ENCODE measurements around the gene ITIH4.

Gene ITIH4

DNA sequence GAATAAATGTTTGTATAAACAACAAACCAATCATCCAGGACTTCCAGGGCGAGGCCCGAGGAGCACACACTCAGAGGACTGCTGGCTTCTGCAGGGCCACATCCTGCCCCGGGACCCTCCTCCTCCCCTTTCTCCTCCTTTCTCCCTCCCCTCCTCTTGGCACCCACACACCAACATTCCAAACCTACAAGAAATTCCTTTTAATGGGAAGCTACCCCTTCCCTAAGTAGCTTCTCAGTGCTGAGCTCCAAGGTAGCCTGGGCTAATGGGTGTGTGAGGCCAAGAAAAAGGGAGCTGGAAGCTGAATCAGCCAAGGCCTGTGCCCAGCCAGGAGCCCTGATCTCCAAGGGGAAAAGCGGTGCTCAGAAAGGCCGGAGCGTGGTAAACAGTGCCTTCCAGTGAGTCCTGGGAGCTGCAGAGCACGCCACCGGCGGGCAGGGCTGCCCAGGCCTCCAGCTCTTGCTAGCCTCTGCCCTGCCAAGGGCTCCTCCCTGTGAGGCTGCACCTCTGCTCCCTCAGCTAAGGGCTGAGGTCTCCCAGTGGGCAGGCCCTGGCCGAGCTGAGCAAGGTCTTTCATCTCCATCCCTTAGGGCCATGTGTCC is 32.0 kb downstream of the ITIH4 start:
- no peak for DNase-seq (ENCODE audit: low read depth)

DNA sequence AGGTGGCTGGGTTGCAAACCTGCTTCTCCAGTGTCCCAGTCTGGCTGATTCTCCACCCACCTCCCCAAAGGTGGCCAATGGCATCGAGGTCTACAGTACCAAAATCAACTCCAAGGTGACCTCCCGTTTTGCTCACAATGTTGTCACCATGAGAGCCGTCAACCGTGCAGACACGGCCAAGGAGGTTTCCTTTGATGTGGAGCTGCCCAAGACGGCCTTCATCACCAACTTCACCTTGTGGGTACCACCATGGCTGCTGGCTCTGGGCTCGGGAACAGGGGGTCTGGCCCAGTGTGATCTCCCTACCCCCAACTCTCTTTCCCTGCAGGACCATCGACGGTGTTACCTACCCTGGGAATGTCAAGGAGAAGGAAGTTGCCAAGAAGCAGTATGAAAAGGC is 34.1 kb downstream of the ITIH4 start:
- DNase-seq (ENCODE audit: low read depth), result no peak

DNA sequence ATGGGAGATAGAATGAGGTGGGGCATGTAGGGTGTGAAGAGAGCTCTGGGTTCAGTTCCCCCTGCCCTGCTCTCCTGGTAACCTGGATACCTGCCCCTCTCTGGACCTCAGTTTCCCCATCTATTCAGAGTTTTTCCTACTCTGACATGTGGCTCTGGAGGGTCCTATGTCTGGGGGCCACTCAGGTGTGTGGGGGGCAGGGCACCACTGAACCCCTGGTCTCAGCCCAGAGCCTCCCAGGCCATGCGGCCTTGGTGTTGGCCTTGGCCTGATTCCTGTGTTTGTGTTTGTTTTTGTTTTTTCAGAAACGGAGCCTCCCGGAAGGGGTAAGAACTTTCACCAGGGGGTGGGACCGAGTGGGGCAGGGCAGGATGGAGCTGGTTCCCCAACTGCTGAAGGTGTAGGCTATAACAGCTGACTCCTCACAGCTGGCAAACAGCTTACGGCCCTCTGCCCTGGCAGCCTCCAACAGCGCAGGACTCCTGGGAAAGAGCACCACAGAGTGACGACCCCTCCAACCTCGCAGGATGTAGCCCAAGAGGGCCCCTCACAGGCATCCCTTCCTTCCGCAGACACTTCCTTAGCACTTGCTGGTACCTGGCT is 35.1 kb downstream of the ITIH4 start:
- DNase-seq (ENCODE audit: low read depth), result no peak

DNA sequence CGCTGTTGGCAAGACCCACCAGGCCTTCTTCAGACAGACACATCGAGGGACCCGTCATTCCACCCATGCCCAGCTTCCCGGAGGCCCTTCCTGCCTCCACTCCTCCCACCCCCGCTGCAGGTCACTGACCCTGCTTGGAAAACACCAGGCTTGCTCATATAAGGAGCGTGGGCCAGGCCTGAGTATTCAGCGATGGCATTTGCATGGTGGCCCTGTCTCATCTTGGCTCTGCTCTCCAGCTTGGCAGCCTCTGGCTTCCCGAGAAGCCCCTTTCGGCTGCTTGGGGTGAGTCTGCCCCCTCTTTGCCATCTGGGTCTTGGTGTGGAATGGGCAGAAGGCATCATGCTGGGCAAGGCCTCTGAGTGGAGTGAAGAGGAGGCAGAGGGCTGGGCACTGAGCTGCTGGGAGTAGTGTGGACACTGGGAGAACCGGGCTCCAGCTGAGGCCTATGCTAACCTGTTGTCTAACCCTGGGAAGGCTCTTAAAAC is 35.8 kb downstream of the ITIH4 start, which contains the start of gene ITIH3:
Gene ITIH3, plus strand, starts transcription at position 185 of the 488 bp plus-strand sequence. Its CDS starts 8 bp downstream, at position 193.
- no peak for DNase-seq (ENCODE audit: low read depth)

DNA sequence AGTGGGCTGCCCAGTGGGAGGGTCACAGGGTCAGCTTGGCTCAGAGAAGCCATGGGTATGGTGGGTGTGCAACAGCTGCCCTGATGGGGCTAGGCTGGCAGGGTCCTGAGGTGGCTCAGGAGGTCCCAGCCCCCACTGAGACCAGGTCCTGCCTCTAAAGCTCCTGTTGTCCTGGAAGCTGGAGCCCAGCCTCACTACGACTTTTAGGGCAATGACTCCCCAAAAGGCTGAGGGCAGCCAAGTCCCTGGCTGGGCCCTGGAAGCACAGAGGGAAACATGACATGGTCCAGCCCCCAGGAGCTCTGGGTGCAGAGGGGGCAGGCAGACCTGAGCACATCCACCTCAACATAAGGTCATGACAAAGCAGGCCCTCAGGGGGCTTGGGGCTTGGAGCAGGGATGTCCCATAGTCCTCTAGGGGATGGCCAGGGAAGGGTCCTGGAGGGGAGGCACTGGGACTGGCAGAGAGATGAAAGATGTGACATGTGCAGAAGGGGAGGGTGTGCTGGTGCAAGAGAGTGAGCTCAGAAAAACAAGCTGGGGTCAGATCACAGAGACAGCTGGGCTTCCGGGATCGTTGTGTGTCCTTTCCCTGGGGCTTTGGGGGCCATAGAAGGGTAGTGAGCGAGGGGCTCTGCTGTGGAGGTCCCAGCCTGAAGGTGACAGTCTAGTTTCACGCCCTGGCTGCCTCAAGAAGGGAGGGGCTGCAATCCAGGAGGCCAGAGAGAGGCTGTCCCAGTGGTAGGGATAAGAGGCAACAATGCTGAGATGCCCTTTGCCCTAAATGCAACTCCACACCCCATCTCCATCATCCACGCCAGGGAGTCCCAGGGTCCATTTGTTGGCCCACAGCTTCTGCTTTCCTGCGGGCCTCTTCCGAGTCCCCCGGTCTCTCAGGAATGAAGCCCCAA is 36.5 kb downstream of the ITIH4 start:
- DNase-seq (ENCODE audit: low read depth), result no peak

DNA sequence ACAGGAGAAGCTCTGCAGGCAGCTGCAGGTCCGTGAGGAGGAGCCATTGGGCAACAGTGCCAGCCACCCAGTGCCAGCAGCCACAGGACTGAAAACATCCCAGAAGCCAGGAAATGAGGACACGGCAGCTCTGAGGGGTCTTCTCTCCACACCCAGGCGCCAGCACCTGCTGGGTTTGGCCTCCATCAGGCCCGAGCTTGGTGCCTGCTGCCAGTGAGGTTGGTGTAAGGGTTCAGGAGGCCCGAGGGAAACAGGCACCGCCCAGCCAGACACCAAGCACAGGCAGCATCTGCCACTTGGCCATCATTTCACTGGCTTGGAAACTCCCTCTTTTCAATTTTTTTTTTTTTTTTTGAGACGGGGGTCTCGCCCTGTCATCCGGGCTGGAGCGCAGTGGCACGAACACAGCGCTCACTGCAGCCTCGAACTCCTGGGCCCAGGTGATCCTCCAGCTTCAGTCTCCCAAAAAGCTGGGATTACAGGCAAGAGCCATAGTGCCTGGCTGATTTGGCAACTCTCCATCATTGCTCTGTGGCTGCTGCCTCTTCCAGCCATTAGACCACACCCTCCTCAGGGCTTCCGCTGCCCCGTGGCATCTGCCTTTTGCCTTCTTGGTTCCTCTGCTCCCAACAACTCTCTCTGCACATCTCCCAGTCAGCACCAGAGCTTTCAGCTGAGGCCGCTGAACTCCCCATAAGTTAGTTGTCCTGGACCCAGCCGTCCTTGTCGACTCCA is 37.3 kb downstream of the ITIH4 start:
- DNase-seq (ENCODE audit: low read depth), result no peak

DNA sequence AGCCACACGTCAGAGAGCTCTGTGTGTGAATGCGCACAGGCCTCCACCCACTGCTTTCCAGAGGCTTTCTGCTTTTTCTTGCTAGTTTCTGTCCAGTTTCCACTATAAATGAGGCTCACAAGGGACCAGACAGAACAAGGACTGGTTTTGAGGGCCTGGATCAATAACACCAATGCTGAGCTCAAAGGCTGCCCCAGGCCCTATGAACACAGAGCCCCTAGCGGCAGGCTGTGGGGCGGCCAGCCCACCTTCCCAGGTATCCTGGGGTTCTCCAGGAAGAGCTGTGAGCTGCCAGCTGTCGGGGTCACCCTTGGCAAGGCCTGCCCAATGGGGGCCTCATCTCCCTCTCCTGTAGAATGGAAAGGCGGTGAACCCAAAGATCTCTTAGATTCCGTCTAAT is 38.1 kb downstream of the ITIH4 start:
- DNase-seq (ENCODE audit: low read depth), result no peak

DNA sequence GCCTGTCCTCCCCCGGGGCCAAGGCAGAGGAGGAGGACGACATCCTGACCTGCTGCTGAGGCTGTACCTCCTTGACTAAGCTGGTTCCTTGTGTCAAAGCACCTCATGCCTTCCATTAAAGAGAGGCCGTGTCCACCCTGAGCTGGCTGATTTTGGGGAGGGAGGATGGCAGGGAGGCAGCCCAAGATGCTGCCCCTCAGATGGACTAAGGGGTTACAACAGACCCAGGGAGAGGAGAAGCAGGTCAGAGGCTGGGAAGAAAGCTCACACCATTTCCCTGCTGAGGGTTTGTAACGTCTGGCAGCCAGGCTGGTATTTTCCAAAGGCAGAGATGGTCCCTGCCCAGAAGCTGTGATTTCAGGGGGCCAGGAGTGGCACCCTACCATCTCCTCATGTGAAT is 38.5 kb downstream of the ITIH4 start:
- DNase-seq (ENCODE audit: low read depth), result no peak

DNA sequence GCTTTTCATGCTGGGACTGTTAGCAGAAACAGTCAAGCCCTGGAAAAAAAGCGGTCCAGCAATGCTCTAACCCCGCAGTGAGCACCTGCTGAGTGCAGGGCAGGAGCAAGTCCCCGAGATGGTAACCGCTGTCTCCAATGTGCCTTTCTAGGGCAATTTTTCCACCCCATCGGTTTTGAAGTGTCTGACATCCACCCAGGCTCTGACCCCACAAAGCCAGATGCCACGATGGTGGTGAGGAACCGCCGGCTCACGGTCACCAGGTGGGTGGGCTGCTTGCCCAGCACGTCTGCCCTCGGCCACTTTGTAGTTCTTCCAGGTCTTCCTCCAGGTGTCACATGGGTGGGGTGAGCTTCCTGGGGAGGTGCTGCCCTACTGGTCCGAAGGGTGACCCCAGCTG is 39.1 kb downstream of the ITIH4 start:
- DNase-seq (ENCODE audit: low read depth), result no peak

DNA sequence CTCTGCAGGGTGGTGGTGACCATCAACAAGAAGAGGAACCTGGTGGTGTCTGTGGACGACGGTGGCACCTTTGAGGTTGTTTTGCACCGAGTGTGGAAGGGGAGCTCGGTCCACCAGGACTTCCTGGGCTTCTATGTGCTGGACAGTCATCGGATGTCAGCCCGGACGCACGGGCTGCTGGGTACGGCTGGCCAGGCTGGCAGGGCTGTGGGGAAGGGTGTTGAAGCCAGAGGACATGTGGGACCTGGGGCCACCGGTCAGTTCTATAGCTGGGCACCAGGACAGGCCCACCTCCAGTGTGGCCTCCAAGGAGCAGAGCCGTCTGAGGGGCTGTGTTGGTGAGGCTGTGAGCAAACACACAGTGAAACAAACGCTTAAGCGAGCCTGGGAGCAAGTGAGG is 39.7 kb downstream of the ITIH4 start:
- no peak for DNase-seq (ENCODE audit: low read depth)

DNA sequence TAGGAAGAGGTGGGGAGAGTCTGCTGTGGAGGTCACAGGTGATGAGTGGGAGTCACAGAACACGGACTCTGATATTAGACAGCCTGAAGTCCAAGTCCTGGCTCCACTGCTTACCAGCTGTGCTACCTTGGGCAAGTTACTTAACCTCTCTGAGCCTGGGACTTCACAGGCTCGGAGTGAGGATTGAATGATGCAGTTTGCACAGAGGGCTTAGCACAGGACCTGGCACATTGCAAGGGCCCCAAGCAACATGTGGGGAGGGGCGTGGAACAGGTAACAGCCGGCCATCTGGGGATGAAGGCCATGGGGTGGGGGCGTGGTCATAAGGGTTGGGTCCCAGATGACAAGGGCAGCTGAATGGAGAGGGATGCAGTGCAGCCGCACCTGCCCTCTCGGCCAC is 40.1 kb downstream of the ITIH4 start:
- DNase-seq (ENCODE audit: low read depth), result no peak

DNA sequence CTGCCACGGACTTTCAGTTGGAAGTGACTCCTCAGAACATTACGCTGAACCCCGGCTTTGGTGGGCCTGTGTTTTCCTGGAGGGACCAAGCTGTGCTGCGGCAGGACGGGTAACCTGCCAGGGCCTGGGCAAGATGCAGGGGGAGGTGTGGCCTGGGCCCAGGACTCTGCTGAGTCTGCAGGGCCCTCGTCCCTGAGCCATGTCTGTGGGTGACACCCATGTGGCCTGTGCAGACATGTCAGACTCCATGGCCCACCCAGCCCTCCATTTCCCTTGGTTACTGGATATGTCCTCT is 40.8 kb downstream of the ITIH4 start:
- DNase-seq (ENCODE audit: low read depth), result no peak

DNA sequence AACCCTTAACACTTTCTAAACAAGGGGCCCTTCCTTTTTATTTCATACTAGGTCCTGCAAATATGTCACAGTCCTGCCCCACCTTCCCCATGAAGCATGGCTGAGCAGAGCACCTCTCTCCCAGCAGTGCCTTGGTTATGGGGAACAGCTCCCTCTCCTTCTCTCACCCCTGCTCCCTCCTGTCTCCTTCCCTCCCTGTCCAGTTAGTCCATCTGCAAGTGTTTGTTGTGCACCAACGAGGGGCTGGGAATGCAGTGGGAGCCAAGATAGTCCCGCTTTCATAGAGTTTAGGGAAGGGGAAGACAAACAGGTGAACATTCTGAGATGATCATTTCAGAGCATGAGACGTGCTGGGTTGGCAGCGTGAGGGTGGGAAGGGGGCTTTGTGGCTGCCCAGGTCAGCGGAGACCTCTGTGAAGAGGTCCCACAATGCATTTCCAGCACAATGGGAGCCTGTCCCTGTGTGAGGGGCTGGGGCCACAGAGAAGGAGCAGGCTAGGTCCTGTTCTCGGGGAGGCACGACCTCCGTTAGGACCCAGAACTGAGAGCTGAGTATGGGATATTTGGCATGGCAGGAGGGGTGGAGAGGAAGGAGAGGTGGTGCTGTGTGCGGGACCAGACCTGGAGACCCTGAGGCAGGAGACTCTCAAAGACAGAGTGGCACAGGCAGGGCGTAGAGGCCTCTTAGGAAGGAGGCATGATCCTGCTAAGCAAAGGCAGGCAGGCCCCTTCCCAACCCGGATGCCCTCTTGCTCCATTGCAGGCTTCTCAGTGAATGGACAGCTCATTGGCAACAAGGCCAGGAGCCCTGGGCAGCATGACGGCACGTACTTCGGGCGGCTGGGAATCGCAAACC is 41.4 kb downstream of the ITIH4 start:
- DNase-seq (ENCODE audit: low read depth), result no peak

DNA sequence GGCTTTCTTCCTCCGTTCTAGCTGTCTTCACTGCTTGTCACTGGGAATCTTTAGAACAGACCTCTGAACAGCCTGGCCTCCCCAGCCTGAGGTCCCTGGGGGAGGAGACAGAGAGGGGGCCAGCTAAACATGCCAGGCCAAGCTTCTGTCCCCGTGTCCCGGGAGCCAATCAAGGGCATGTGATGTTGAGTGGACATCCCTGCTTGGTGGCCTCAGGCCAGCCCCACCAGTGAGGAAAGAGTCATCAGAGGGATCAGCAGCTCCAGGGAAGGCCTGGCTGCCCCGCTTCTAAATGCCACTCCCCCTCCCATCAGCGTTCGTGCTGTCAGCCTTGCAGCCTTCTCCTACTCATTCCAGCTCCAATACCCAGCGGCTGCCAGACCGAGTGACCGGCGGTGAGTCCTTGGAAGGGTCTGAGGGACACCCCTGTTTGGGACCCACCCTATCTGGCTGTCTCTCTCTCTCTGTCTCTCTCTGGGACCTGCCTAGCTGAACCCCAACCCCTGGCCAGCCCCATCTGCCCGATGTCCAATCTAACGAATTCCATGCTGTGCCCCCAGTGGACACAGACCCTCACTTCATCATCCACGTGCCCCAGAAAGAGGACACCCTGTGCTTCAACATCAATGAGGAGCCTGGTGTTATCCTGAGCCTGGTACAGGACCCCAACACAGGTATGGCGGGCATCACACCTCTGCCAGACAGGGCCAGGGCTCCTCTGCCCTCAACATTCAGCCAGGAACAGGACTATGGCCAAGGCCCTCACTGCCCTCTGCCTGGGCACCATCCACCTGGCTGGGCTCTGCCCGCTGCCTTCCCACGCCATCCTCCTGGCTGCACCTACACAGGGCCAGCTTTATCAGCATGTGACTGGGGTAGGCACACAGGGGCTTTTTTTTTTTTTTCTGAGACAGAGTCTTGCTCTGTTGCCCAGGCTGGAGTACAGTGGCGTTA is 42.5 kb downstream of the ITIH4 start:
- no peak for DNase-seq (ENCODE audit: low read depth)

DNA sequence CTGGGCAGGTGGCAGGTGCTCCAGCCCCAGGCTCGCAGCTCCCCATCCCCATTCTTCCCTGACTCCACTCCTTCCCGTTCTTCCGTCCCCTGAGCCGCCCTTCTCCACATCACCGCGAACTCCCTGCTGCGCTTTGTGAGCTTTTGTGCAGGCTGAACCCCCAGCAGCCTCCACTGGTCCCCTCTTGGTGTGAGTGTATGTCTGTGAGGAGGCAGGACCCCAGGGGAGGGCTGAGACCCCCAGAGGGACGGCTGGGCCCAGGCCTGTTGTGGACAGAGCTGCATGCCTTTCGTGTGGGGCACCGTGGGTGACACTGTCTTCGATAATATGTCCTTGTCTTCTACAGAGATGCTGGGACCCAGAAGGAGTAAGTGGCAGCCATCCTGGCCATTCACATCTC is 43.2 kb downstream of the ITIH4 start:
- DNase-seq (ENCODE audit: low read depth), result no peak

DNA sequence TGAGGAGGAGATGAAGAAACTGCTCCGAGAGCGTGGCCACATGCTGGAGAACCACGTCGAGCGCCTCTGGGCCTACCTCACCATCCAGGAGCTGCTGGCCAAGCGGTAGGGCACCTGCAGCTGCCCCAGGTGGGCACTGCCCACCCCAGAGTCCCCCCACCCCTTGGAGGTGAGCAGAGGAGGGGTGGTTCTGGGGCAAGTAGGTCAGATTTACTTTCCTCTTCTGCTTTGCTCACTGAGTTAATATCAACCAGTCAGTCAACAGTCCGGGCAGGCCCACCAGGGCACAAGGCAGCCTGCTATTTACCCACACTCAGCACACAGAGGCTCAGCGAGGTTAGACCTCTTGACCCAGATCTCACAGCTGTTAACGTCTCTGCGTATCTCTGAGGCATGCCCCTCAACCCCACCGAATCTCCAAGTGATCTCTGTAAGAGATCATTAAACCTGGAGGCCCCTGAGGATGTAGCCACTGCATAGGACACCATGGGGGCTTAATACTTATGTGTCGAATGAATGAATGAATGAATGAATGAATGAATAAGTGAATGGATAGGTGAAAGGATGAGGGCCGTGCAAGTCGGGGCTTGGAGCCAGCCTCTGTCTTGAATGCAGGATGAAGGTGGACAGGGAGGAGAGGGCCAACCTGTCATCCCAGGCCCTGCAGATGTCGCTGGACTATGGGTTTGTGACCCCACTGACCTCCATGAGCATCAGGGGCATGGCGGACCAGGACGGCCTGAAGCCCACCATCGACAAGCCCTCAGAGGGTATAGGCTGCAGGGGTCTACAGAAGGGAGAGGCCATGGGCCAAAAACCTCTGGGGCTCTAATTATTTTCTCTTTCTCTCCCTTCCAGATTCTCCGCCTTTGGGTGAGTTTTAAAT is 43.9 kb downstream of the ITIH4 start:
- DNase-seq (ENCODE audit: low read depth), result no peak

DNA sequence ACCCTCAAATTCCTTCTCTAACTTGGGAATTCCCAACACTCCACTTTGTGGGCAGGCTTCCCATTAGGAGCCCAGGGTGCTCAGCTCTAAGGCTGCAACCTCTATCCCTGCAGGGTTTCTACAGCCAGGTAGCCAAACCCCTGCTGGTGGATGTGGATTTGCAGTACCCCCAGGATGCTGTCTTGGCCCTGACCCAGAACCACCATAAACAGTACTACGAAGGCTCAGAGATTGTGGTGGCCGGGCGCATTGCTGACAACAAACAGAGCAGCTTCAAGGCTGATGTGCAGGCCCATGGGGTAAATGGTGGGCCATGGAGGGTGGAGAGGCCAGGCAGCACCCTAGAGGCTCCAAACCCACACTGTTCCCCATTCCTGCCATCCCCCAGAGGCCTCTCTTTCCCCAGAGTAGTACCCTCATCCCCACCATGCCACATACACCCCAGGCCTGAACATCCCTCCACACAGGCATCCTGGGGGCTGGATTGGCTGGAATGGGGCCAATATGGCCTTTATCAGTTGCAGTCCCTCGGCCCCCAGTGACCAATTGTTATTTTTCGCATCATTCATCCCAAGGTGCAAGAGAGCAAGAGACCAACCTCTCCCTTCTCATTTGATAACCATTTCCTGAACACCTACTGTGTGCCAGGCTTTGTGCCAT is 45.4 kb downstream of the ITIH4 start:
- no peak for DNase-seq (ENCODE audit: low read depth)

DNA sequence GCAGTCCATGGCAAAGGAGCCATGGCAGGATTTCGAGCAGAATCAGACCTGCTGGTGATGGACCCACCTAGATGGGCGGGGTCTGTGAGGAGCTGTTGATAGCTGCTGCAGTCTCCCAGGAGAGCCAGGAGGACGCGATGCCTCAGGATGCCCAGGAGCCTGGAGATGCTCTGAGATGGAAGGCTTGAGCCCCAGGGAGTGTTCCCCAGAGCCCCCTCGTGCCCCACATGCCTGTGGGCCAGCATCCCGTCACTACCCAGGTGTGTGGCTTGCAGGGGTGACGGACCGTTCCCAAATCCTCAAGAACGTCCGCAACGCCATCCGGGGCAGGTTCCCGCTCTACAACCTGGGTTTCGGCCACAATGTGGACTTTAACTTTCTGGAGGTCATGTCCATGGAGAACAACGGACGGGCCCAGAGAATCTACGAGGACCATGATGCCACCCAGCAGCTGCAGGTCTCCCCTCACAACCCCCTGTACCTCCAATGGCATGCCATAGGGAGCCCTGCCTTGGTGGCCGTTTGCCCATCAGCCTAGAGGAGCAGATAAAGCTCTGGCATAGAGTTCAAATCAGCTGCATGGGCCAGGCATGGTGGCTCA is 46.4 kb downstream of the ITIH4 start:
- no peak for DNase-seq (ENCODE audit: low read depth)

DNA sequence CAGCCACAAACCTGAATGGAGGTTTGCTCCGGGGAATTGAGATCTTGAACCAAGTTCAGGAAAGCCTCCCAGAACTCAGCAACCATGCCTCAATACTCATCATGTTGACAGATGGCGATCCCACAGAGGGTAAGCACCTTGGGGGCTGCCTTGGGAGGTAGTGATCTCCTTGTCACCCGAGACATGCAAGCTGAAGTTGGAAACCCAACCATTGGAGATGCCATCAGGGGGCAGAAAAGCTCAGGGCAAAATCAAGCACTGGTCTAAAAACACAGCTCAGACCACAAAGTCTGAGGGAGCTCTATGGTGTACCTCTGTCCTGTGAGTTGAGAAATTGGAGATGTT is 47.3 kb downstream of the ITIH4 start:
- no peak for DNase-seq (ENCODE audit: low read depth)

Measured in HS-5 (cell line).